ENCODE results near the gene SKA1. TPM values are rescaled to one million over a fixed set of nuclear protein-coding genes. Genes with fewer than 3 reads are reported as not detected.

SKA1 gene
- total and polyA plus RNA-seq, 2 of the 13 experiments (the other 11 are each of a cell fraction or from before 2014, with no cell fraction given) = 5.3 to 21.3 TPM

DNA sequence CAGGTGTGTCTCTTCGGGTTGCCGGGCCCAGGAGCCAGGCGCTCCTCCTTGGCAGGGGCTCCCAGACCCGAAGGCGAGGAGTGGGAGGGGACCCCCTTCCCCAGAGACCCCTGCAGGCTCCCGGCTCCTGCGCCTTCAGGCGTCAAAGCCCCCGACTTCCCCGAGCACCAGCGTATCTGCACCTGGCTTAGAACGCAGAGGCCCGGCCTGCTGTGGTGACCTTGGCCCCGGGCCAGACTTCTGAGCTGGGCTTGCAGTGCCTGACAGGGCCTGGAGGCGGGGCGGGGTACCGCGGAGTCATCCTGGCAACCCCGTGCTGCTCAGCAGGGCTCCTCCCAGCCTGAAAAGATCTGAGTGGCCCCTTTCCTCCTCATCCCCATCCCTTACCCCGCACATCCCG, 27.0 kb downstream of the SKA1 start (continued):
- TF ChIP-seq, protein P1, sequence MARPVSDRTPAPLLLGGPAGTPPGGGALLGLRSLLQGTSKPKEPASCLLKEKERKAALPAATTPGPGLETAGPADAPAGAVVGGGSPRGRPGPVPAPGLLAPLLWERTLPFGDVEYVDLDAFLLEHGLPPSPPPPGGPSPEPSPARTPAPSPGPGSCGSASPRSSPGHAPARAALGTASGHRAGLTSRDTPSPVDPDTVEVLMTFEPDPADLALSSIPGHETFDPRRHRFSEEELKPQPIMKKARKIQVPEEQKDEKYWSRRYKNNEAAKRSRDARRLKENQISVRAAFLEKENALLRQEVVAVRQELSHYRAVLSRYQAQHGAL (CRISPR knock-in tag; IDR thresholded peaks at IDR 0.05; ENCODE audit: not compliant biosample characterization) = no peak
- TF ChIP-seq ZNF543 (CRISPR knock-in tag; IDR thresholded peaks at IDR 0.05) (no peak), MTERF4 (CRISPR knock-in tag; IDR thresholded peaks at IDR 0.05) (no peak), FOXO1 (CRISPR knock-in tag; IDR thresholded peaks at IDR 0.05) (no peak; the same call in 1 of the 2 replicates), TOPORS (CRISPR knock-in tag; IDR thresholded peaks at IDR 0.05) (no peak), KMT2B (CRISPR knock-in tag; IDR thresholded peaks at IDR 0.05) (no peak), KAT7 (CRISPR knock-in tag; IDR thresholded peaks at IDR 0.05; ENCODE audit: borderline replicate concordance) (no peak), RCOR2 (CRISPR knock-in tag; IDR thresholded peaks at IDR 0.05) (no peak), ZNF430 (CRISPR knock-in tag; IDR thresholded peaks at IDR 0.05) (no peak), SOX6 (IDR thresholded peaks at IDR 0.05) (no peak), SOX6 (CRISPR knock-in tag; IDR thresholded peaks at IDR 0.05) (peak; percentile 62; the same call in 1 of the 2 replicates), SP140L (CRISPR knock-in tag; IDR thresholded peaks at IDR 0.05; ENCODE audit: borderline replicate concordance) (no peak), TEAD2 (CRISPR knock-in tag; IDR thresholded peaks at IDR 0.05) (no peak), ZNF549 (CRISPR knock-in tag; IDR thresholded peaks at IDR 0.05) (no peak), ZNF614 (CRISPR knock-in tag; IDR thresholded peaks at IDR 0.05; ENCODE audit: borderline replicate concordance) (no peak)
- TF ChIP-seq, protein P2, sequence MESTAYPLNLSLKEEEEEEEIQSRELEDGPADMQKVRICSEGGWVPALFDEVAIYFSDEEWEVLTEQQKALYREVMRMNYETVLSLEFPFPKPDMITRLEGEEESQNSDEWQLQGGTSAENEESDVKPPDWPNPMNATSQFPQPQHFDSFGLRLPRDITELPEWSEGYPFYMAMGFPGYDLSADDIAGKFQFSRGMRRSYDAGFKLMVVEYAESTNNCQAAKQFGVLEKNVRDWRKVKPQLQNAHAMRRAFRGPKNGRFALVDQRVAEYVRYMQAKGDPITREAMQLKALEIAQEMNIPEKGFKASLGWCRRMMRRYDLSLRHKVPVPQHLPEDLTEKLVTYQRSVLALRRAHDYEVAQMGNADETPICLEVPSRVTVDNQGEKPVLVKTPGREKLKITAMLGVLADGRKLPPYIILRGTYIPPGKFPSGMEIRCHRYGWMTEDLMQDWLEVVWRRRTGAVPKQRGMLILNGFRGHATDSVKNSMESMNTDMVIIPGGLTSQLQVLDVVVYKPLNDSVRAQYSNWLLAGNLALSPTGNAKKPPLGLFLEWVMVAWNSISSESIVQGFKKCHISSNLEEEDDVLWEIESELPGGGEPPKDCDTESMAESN (CRISPR knock-in tag; conservative IDR thresholded peaks at IDR 0.05) = no peak
- TF ChIP-seq, protein P3, sequence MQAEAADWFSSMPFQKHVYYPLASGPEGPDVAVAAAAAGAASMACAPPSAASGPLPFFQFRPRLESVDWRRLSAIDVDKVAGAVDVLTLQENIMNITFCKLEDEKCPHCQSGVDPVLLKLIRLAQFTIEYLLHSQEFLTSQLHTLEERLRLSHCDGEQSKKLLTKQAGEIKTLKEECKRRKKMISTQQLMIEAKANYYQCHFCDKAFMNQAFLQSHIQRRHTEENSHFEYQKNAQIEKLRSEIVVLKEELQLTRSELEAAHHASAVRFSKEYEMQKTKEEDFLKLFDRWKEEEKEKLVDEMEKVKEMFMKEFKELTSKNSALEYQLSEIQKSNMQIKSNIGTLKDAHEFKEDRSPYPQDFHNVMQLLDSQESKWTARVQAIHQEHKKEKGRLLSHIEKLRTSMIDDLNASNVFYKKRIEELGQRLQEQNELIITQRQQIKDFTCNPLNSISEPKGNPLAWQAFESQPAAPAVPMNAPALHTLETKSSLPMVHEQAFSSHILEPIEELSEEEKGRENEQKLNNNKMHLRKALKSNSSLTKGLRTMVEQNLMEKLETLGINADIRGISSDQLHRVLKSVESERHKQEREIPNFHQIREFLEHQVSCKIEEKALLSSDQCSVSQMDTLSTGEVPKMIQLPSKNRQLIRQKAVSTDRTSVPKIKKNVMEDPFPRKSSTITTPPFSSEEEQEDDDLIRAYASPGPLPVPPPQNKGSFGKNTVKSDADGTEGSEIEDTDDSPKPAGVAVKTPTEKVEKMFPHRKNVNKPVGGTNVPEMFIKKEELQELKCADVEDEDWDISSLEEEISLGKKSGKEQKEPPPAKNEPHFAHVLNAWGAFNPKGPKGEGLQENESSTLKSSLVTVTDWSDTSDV (CRISPR knock-in tag; IDR thresholded peaks at IDR 0.05) = no peak
- TF ChIP-seq, protein P4, sequence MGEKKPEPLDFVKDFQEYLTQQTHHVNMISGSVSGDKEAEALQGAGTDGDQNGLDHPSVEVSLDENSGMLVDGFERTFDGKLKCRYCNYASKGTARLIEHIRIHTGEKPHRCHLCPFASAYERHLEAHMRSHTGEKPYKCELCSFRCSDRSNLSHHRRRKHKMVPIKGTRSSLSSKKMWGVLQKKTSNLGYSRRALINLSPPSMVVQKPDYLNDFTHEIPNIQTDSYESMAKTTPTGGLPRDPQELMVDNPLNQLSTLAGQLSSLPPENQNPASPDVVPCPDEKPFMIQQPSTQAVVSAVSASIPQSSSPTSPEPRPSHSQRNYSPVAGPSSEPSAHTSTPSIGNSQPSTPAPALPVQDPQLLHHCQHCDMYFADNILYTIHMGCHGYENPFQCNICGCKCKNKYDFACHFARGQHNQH (CRISPR knock-in tag; IDR thresholded peaks at IDR 0.05) = peak; percentile 54; the same call in 1 of the 2 replicates
- TF ChIP-seq, protein P5, sequence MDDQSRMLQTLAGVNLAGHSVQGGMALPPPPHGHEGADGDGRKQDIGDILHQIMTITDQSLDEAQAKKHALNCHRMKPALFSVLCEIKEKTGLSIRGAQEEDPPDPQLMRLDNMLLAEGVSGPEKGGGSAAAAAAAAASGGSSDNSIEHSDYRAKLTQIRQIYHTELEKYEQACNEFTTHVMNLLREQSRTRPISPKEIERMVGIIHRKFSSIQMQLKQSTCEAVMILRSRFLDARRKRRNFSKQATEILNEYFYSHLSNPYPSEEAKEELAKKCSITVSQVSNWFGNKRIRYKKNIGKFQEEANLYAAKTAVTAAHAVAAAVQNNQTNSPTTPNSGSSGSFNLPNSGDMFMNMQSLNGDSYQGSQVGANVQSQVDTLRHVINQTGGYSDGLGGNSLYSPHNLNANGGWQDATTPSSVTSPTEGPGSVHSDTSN (CRISPR knock-in tag; IDR thresholded peaks at IDR 0.05; ENCODE audit: borderline replicate concordance) = no peak
- TF ChIP-seq, protein P6, sequence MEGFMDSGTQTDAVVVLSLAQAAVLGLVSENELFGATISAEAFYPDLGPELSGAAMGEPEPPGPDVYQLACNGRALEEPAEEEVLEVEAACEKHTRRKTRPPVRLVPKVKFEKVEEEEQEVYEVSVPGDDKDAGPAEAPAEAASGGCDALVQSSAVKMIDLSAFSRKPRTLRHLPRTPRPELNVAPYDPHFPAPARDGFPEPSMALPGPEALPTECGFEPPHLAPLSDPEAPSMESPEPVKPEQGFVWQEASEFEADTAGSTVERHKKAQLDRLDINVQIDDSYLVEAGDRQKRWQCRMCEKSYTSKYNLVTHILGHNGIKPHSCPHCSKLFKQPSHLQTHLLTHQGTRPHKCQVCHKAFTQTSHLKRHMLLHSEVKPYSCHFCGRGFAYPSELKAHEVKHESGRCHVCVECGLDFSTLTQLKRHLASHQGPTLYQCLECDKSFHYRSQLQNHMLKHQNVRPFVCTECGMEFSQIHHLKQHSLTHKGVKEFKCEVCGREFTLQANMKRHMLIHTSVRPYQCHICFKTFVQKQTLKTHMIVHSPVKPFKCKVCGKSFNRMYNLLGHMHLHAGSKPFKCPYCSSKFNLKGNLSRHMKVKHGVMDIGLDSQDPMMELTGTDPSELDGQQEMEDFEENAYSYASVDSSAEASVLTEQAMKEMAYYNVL (CRISPR knock-in tag; IDR thresholded peaks at IDR 0.05; ENCODE audit: borderline replicate concordance) = no peak
